ENCODE measurements around the gene IFT20. TPM values are rescaled to one million over a fixed set of nuclear protein-coding genes. Genes with fewer than 3 reads are reported as not detected.

Gene IFT20
- total and polyA plus RNA-seq, 2 of the 13 experiments (the other 11 are each of a cell fraction or from before 2014, with no cell fraction given): 28.0 to 37.8 TPM

DNA sequence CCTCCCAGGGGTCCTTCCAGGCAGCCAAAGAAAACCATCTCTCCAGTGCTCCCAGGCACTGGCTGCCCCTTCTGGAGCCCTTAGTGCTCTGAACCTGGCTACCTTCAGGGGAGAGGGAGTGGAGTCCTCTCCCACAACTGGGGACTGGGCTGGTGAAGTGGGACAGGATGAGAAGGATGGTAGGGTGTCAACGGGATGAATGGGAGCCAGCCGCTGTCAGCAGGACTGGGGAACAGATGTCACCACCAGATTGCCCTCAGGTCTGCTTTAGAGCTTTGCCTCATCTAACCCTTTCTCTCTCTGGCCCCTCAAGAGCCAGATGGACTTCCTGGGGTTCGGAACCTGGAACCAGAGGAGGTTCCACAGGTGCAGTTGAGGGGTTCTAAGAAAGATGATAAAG is 30.2 kb upstream of the IFT20 start:
- DNase-seq (ENCODE audit: low spot score) (no peak), FAIRE-seq (no peak), ATAC-seq (no peak)
- TF ChIP-seq ZNF678 (CRISPR knock-in tag; IDR thresholded peaks at IDR 0.05): no peak
- no peak for TF ChIP-seq ZNF430 (CRISPR knock-in tag; IDR thresholded peaks at IDR 0.05)
- no peak for TF ChIP-seq SNAI1 (CRISPR knock-in tag; IDR thresholded peaks at IDR 0.05; ENCODE audit: borderline replicate concordance)
- TF ChIP-seq, protein P1, sequence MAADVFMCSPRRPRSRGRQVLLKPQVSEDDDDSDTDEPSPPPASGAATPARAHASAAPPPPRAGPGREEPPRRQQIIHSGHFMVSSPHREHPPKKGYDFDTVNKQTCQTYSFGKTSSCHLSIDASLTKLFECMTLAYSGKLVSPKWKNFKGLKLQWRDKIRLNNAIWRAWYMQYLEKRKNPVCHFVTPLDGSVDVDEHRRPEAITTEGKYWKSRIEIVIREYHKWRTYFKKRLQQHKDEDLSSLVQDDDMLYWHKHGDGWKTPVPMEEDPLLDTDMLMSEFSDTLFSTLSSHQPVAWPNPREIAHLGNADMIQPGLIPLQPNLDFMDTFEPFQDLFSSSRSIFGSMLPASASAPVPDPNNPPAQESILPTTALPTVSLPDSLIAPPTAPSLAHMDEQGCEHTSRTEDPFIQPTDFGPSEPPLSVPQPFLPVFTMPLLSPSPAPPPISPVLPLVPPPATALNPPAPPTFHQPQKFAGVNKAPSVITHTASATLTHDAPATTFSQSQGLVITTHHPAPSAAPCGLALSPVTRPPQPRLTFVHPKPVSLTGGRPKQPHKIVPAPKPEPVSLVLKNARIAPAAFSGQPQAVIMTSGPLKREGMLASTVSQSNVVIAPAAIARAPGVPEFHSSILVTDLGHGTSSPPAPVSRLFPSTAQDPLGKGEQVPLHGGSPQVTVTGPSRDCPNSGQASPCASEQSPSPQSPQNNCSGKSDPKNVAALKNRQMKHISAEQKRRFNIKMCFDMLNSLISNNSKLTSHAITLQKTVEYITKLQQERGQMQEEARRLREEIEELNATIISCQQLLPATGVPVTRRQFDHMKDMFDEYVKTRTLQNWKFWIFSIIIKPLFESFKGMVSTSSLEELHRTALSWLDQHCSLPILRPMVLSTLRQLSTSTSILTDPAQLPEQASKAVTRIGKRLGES (CRISPR knock-in tag; IDR thresholded peaks at IDR 0.05; ENCODE audit: borderline replicate concordance): no peak
- peak; percentile 28; the same call in 1 of the 2 replicates for TF ChIP-seq RBFOX2 (IDR thresholded peaks at IDR 0.05; ENCODE audit: low read depth, low read length)
- TF ChIP-seq, protein P2, sequence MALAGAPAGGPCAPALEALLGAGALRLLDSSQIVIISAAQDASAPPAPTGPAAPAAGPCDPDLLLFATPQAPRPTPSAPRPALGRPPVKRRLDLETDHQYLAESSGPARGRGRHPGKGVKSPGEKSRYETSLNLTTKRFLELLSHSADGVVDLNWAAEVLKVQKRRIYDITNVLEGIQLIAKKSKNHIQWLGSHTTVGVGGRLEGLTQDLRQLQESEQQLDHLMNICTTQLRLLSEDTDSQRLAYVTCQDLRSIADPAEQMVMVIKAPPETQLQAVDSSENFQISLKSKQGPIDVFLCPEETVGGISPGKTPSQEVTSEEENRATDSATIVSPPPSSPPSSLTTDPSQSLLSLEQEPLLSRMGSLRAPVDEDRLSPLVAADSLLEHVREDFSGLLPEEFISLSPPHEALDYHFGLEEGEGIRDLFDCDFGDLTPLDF (CRISPR knock-in tag; IDR thresholded peaks at IDR 0.05): no peak
- TF ChIP-seq RBM22 (optimal IDR thresholded peaks at IDR 0.05; ENCODE audit: low read length): peak; percentile 54
- TF ChIP-seq ZNF570 (CRISPR knock-in tag; IDR thresholded peaks at IDR 0.05; ENCODE audit: borderline replicate concordance): no peak
- TF ChIP-seq, protein P3, sequence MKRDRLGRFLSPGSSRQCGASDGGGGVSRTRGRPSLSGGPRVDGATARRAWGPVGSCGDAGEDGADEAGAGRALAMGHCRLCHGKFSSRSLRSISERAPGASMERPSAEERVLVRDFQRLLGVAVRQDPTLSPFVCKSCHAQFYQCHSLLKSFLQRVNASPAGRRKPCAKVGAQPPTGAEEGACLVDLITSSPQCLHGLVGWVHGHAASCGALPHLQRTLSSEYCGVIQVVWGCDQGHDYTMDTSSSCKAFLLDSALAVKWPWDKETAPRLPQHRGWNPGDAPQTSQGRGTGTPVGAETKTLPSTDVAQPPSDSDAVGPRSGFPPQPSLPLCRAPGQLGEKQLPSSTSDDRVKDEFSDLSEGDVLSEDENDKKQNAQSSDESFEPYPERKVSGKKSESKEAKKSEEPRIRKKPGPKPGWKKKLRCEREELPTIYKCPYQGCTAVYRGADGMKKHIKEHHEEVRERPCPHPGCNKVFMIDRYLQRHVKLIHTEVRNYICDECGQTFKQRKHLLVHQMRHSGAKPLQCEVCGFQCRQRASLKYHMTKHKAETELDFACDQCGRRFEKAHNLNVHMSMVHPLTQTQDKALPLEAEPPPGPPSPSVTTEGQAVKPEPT (CRISPR knock-in tag; IDR thresholded peaks at IDR 0.05; ENCODE audit: low read depth): no peak
- peak in 1 of 2 experiments; percentile 47; a peak in 1 of 4 replicates for TF ChIP-seq POLR2A (IDR thresholded peaks at IDR 0.05; ENCODE audit: insufficient read depth in 1 of 2, low read depth in 2 of 2, low read length in 2 of 2)
- no peak for TF ChIP-seq ZNF790 (CRISPR knock-in tag; IDR thresholded peaks at IDR 0.05; ENCODE audit: borderline replicate concordance)
- TF ChIP-seq, protein P4, sequence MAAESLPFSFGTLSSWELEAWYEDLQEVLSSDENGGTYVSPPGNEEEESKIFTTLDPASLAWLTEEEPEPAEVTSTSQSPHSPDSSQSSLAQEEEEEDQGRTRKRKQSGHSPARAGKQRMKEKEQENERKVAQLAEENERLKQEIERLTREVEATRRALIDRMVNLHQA (CRISPR knock-in tag; IDR thresholded peaks at IDR 0.05): no peak
- TF ChIP-seq PHF20 (CRISPR knock-in tag; IDR thresholded peaks at IDR 0.05): no peak
- TF ChIP-seq, protein P5, sequence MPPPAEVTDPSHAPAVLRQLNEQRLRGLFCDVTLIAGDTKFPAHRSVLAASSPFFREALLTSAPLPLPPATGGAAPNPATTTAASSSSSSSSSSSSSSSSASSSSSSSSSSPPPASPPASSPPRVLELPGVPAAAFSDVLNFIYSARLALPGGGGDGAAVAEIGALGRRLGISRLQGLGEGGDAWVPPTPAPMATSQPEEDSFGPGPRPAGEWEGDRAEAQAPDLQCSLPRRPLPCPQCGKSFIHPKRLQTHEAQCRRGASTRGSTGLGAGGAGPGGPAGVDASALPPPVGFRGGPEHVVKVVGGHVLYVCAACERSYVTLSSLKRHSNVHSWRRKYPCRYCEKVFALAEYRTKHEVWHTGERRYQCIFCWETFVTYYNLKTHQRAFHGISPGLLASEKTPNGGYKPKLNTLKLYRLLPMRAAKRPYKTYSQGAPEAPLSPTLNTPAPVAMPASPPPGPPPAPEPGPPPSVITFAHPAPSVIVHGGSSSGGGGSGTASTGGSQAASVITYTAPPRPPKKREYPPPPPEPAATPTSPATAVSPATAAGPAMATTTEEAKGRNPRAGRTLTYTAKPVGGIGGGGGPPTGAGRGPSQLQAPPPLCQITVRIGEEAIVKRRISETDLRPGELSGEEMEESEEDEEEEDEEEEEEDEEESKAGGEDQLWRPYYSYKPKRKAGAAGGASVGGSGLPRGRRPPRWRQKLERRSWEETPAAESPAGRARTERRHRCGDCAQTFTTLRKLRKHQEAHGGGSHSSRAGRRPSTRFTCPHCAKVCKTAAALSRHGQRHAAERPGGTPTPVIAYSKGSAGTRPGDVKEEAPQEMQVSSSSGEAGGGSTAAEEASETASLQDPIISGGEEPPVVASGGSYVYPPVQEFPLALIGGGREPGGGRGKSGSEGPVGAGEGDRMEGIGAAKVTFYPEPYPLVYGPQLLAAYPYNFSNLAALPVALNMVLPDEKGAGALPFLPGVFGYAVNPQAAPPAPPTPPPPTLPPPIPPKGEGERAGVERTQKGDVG (CRISPR knock-in tag; IDR thresholded peaks at IDR 0.05; ENCODE audit: borderline replicate concordance): no peak
- ChIA-PET CTCF (ENCODE audit: low intra/inter-chr PET ratio, low total read pairs) (no interaction called here), POLR2A (interaction anchor here (1.8 to 8.3 kb wide), 4 partner anchors 8 to 40 kb away, joined by 11 to 183 read pairs (median 92); partner anchors contain the start of genes IFT20, POLDIP2, SLC46A1 and TNFAIP1)
- Histone ChIP-seq H3K4me2 (ENCODE audit: low read depth, low read length) (no peak overlapping the region), H4K20me1 (ENCODE audit: insufficient read depth, low read length) (no peaks in the 10 kb centered on the region), H3K79me2 (ENCODE audit: insufficient read depth, low read length) (peaks cover 7% of the 10 kb centered on the region), H3K36me3 (replicated peaks in 1 of 2; ENCODE audit: control insufficient read depth in 1 of 2, insufficient read depth in 2 of 2, low read length in 2 of 2) (peaks cover 12 to 29% of the 10 kb centered on the region in 2 experiments), H3K27me3 (ENCODE audit: control insufficient read depth in 1 of 2, insufficient read depth in 2 of 2, low read length in 2 of 2) (no peaks in the 10 kb centered on the region), H3K9ac (ENCODE audit: insufficient read depth, low read depth, low read length) (no peak overlapping the region), H3K4me1 (ENCODE audit: insufficient read depth, low read length) (peaks cover 43% of the 10 kb centered on the region), H3K9me3 (ENCODE audit: low read length) (no peaks in the 10 kb centered on the region), H3K4me3 (replicated peaks in 1 of 3; ENCODE audit: insufficient read depth in 1 of 3, low read depth in 2 of 3, low read length in 3 of 3) (no peak overlapping the region), H2AFZ (ENCODE audit: low read length) (no peak overlapping the region), H3K27ac (ENCODE audit: extremely low read length, insufficient read depth, low read length) (no peak overlapping the region)
- in situ Hi-C loops (cut with HindIII; ENCODE audit: extremely low pct_ligation_motif_present, low pct_unique_long_range_greater_than_20kb): no loop called here
- intact Hi-C loops (cut with micrococcal nuclease; ENCODE audit: unreplicated experiment): no loop called here
- no TSS peak for BruUV-seq (replicated peaks)
- 96% methylated on average over 3 of the region's 3 CpGs for WGBS (ENCODE audit: low lambda C conversion rate)

All from HepG2 (cell line).